Posterior cingulate gyrus (tissue), 11 donors: ENCODE data around the gene TBC1D1.

Experiments
- DNase-seq, 10 donors: peaks; one replicate each; pipeline versions ENCODE4 v3.0.0 to v3.0.0-alpha.2; 2020 to 2021; ENCODE audit warnings: mixed read lengths in 3 of 10
- intact Hi-C: fragments of 100-400 bp; cut with DNase I; formaldehyde crosslinking; loops from one replicate; pipeline ENCODE4 v1.15.1; 2023

TBC1D1 gene

DNA sequence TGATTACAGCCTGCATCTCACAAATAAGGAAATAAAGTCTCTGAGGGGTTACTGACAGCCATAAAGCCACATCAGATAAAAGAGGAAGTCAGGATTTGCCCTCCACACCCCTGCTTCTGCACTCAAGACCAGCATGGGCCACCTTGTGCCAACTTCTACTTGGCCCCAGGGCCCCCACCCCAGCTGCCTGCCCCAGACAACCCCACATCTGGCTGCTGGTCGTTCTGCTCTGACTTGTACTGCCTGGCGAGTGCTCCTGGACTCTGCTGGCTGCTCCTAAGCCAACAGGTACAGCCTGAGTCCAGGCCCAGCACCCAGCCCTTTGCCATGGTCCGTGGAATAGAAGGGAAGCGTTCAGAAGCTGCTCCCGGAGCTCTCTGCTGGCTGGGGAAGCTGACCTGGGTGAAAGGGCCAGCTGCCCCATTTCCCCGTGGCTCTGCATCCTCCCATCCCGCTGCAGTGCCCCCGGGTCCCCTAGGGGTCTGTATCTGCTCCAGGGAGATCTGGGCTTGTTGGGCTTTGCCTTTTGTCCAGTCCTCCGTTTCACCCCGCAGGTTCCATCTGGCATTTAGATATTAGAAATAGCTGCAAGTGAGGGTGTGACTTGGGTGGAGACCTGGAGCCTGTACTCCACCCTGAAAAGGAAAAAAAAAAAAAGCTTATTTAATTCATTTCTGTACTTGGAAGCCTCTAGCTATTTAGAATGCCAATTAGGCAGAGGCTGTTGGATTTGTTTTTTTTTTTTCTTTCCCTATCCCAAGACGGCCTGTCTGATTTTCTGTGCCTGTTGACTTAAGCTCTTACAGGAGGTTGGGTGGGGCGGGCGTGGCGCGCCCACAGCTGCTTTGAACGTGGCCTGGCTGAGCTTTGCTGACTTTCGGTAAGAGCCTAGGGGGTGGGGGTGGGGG lies 264.1 kb downstream of the TBC1D1 start:
- no peak for DNase-seq
- intact Hi-C loops = no loop called here

- intact Hi-C loops = no loop called here
- no peak for DNase-seq
Measured at GRCh38 chr4:38155589-38156294, 264.9 kb downstream of the TBC1D1 start.

- no peak for DNase-seq
- intact Hi-C loops = no loop called here
Measured at GRCh38 chr4:38157592-38157991, 266.7 kb downstream of the TBC1D1 start.

- intact Hi-C loops = no loop called here
- DNase-seq = no peak
Measured at GRCh38 chr4:38160487-38161207, 269.8 kb downstream of the TBC1D1 start.

- intact Hi-C loops = no loop called here
- DNase-seq = no peak
Measured at GRCh38 chr4:38161208-38162113, 270.6 kb downstream of the TBC1D1 start.

GRCh38 chr4:38162240-38162784 lies 271.4 kb downstream of the TBC1D1 start:
- DNase-seq = peak in 1 of 10 donors; percentile 71
- intact Hi-C loops = no loop called here

GRCh38 chr4:38163216-38164006 lies 272.5 kb downstream of the TBC1D1 start:
- DNase-seq = no peak
- intact Hi-C loops = no loop called here

- no peak for DNase-seq
- intact Hi-C loops = no loop called here
Measured at GRCh38 chr4:38164346-38164745, 273.5 kb downstream of the TBC1D1 start.

GRCh38 chr4:38166082-38166481 lies 275.2 kb downstream of the TBC1D1 start:
- intact Hi-C loops = no loop called here
- no peak for DNase-seq

GRCh38 chr4:38166768-38167167 lies 275.9 kb downstream of the TBC1D1 start:
- peak in 1 of 10 donors; percentile 65 for DNase-seq
- intact Hi-C loops = no loop called here

DNA sequence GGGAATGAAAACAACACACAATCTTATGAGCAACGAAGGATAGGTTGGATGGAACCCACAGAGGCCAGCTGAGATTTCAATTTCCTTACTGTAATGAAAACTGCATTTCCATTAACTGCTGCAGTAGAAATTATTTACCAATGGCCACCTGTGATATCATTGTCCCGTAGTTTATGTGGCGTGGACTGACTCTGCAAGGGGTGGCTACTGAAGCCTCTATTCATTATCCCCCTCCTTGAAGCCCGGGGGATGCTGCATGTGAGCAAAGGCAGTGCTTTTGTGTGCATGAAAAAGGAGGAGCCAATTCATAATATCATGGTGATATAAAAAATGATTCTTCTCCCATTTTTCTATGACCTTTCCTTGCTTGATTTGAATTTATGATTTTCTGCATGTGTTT lies 277.1 kb downstream of the TBC1D1 start:
- DNase-seq = no peak
- intact Hi-C loops = no loop called here

DNA sequence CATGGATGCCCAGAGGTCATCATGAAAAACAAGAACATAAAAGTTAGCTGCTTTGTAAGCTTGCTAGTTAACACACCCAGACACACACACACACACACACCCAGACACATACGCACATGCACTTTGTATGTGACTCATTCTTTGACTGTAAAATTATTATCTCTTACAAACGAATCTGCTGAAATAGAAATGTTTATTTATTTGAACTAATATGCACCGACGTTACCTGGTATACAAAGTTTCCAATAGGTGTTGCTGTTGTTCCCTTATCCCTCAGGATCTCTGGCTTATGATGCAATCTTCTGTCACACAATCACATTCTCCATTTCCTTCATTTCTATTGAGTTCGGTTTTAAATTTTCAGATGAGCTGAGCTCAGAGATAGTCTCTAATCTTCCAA lies 278.6 kb downstream of the TBC1D1 start:
- intact Hi-C loops = no loop called here
- no peak for DNase-seq

- DNase-seq = no peak
- intact Hi-C loops = loop anchor here (5.0 kb wide), 1 partner anchor 103 kb away; no protein-coding TSS in a partner anchor
Measured at GRCh38 chr4:38170338-38171169, 279.7 kb downstream of the TBC1D1 start.

DNA sequence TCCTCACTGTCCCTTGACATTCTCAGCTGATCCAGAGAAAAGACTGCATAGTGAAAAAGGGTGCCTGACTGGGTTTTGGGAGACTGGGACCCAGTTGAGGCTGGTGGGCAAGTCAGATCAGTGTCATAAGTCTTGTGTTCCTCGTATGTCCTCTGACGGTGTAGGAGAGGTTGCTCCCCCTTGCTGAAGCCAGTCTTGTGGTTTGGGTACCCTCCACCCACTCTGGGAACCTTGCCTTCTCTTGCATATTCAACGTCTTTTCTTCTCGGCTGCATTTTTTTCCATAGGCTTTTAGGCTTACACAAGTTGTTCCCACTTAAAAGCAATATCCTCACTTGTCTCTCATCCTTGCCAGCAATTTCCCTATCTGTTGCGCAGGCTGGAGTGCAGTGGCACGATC lies 281.2 kb downstream of the TBC1D1 start:
- intact Hi-C loops = loop anchor here (5.0 kb wide), 1 partner anchor 105 kb away; no protein-coding TSS in a partner anchor
- DNase-seq = no peak

- intact Hi-C loops = loop anchor here (5.0 kb wide), 1 partner anchor 107 kb away; no protein-coding TSS in a partner anchor
- no peak for DNase-seq
Measured at GRCh38 chr4:38173935-38174518, 283.1 kb downstream of the TBC1D1 start.

GRCh38 chr4:38174801-38175200 lies 283.9 kb downstream of the TBC1D1 start:
- DNase-seq = no peak
- intact Hi-C loops = loop anchor here (5.0 kb wide), 1 partner anchor 108 kb away; no protein-coding TSS in a partner anchor

DNA sequence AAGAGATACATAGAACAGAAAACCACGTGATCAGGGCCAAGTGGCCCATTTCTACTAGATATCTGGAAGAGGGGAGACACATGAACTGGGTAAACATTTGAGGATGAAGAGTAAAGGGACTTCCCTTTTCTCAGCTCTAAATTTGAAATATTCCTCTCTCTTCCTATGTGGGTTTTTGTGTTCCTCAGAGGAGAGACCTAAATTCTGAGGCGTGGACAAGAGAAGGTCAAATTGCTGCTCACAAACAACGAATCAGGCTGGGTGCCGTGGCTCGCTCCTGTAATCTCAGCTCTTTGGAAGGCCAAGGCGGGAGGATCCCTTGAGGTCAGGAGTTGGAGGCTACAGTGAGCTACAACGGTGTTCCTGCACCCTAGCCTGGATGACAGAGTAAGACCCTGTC lies 285.3 kb downstream of the TBC1D1 start:
- no peak for DNase-seq
- intact Hi-C loops = no loop called here
